Loucy (cell line): Measurements from ENCODE around the gene GALNT10.
A peak's percentile ranks its signal among the peaks of the same experiment; 100 is the strongest.

ENCODE experiments used
- EZH2phosphoT487 ChIP-seq: fragments of 200-600 bp; IDR thresholded peaks from 2 replicates; pipeline ENCODE4 v1.6.1; 2018; ENCODE audit warnings: antibody characterized with exemption, mild to moderate bottlenecking, moderate library complexity, borderline replicate concordance
- TF ChIP-seq, protein P1 (sequence below): fragments of 200-600 bp; sonication (generic); conservative IDR thresholded peaks from 2 replicates; pipeline ENCODE4 v1.5.1; 2014; ENCODE audit warnings: mild to moderate bottlenecking, antibody characterized with exemption, low read length

DNA sequence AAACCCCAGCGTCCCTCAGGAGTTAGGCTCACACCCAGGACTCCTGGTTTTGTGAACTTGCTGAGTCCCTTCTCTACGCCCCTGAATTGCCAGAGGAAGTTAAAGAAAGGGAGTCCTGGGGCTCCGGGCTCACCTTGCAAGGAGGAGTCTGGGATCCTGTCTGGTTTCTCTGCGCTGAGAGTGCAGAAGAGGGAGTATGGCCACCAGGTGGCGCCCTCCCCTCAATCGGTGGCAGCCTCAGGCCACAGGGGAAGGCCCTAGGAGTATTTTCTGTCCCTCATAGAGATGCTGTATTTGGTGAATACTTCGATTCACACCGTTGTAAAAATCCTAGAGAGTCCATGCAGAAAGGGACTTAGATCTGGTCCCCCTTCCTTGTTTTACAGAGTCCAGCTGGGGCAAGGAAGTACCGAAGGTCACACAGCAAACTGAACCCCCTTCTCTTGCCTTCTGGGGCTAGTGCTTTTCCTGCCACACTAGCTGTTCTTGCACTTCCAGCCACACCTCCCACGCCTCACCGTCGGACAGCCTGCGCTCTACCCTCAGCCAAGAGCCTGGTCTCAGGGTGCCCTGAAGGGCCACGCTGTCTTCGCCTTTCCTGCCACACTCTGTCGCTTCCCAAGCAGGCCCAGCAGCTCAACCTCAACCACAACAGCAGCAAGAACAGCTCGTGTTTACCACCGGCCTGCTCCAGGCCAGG is 277.3 kb downstream of the GALNT10 start:
- TF ChIP-seq, protein P1, sequence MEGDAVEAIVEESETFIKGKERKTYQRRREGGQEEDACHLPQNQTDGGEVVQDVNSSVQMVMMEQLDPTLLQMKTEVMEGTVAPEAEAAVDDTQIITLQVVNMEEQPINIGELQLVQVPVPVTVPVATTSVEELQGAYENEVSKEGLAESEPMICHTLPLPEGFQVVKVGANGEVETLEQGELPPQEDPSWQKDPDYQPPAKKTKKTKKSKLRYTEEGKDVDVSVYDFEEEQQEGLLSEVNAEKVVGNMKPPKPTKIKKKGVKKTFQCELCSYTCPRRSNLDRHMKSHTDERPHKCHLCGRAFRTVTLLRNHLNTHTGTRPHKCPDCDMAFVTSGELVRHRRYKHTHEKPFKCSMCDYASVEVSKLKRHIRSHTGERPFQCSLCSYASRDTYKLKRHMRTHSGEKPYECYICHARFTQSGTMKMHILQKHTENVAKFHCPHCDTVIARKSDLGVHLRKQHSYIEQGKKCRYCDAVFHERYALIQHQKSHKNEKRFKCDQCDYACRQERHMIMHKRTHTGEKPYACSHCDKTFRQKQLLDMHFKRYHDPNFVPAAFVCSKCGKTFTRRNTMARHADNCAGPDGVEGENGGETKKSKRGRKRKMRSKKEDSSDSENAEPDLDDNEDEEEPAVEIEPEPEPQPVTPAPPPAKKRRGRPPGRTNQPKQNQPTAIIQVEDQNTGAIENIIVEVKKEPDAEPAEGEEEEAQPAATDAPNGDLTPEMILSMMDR = peak; percentile 68
- no peak for TF ChIP-seq EZH2phosphoT487
